ENCODE data around the gene MYLK2. TPM values are rescaled to one million over a fixed set of nuclear protein-coding genes. Genes with fewer than 3 reads are reported as not detected.

The MYLK2 gene
- total RNA-seq, 2 experiments from 2014 or later: 0.13 to 0.27 TPM

DNA sequence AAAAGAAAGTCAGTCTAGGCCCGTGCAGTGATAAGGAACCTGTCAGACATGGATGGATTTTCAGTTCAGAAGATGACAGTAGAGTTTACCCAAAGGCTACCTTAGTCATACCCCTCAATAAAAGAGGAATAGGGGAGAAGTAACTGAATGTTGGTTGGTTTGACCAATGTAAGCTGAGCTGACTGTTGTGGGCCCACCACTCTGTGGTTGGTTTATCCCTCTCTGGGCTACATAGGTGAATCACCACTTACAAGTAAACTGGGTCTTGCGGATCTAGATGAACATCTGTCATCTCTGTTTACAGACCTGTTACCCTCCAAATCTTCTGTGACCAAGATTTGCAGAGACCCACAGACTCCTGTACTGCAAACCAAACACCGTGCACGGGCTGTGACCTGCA, 37.2 kb upstream of the MYLK2 start:
- ChIA-PET CTCF (no interaction called here), POLR2A (no interaction called here)
- intact Hi-C loops (cut with micrococcal nuclease): no loop called here
- H3K9me3 Mint-ChIP-seq: no peaks in the 10 kb centered on the region
- no peak overlapping the region for H3K27ac Mint-ChIP-seq
- no peak overlapping the region for H3K4me3 Mint-ChIP-seq
- no peaks in the 10 kb centered on the region for H3K4me1 Mint-ChIP-seq (ENCODE audit: low read depth)
- no peak for TF ChIP-seq CTCF (IDR thresholded peaks at IDR 0.05)
- ATAC-seq (no peak), DNase-seq (no peak)
- H3K27me3 Mint-ChIP-seq: no peaks in the 10 kb centered on the region
- peaks cover 68% of the 10 kb centered on the region for H3K36me3 Mint-ChIP-seq (ENCODE audit: low read depth)

- ChIA-PET CTCF (interaction anchor here (1.2 kb wide), 1 partner anchor 39 kb away, joined by 4 read pairs; no protein-coding TSS in a partner anchor), POLR2A (no interaction called here)
- Mint-ChIP-seq H3K9me3 (no peaks in the 10 kb centered on the region), H3K36me3 (ENCODE audit: low read depth) (peaks cover 61% of the 10 kb centered on the region), H3K4me1 (ENCODE audit: low read depth) (no peaks in the 10 kb centered on the region), H3K27ac (no peak overlapping the region), H3K4me3 (no peak overlapping the region), H3K27me3 (no peaks in the 10 kb centered on the region)
- DNase-seq (no peak), ATAC-seq (no peak)
- intact Hi-C loops (cut with micrococcal nuclease): no loop called here
- TF ChIP-seq CTCF (IDR thresholded peaks at IDR 0.05): no peak
Observed at GRCh38 chr20:31784354-31785044, 34.7 kb upstream of the MYLK2 start.

GRCh38 chr20:31785089-31785488, 34.1 kb upstream of the MYLK2 start:
- ATAC-seq: no peak
- TF ChIP-seq CTCF (IDR thresholded peaks at IDR 0.05): no peak
- intact Hi-C loops (cut with micrococcal nuclease): no loop called here
- CTCF ChIA-PET: interaction anchor here (1.2 kb wide), 1 partner anchor 38 kb away, joined by 4 read pairs; no protein-coding TSS in a partner anchor
- no peaks in the 10 kb centered on the region for H3K4me1 Mint-ChIP-seq (ENCODE audit: low read depth)
- H3K27ac Mint-ChIP-seq: no peak overlapping the region
- H3K4me3 Mint-ChIP-seq: no peak overlapping the region
- POLR2A ChIA-PET: no interaction called here
- no peaks in the 10 kb centered on the region for H3K9me3 Mint-ChIP-seq
- no peaks in the 10 kb centered on the region for H3K27me3 Mint-ChIP-seq
- no peak for DNase-seq
- H3K36me3 Mint-ChIP-seq (ENCODE audit: low read depth): peaks cover 58% of the 10 kb centered on the region

GRCh38 chr20:31788578-31788977, 30.6 kb upstream of the MYLK2 start:
- H3K27me3 Mint-ChIP-seq: no peaks in the 10 kb centered on the region

More at GRCh38 chr20:31788578-31788977, 30.6 kb upstream of the MYLK2 start:
- no peaks in the 10 kb centered on the region for H3K9me3 Mint-ChIP-seq
- TF ChIP-seq CTCF (IDR thresholded peaks at IDR 0.05): no peak
- ChIA-PET POLR2A (no interaction called here), CTCF (no interaction called here)
- no peak overlapping the region for H3K4me3 Mint-ChIP-seq
- ATAC-seq (no peak), DNase-seq (no peak)
- H3K36me3 Mint-ChIP-seq (ENCODE audit: low read depth): peaks cover 56% of the 10 kb centered on the region
- H3K27ac Mint-ChIP-seq: no peak overlapping the region
- intact Hi-C loops (cut with micrococcal nuclease): no loop called here
- no peaks in the 10 kb centered on the region for H3K4me1 Mint-ChIP-seq (ENCODE audit: low read depth)
